EH (cell line): ENCODE measurements around the gene RAVER2.
"Not testable (repeated sequence)": the region's sequence is repeated elsewhere in the genome, so short reads cannot be mapped to it uniquely, and the experiment has no call there.

ENCODE experiments used
- DNase-seq: peaks from one replicate; pipeline ENCODE4 v3.0.0-alpha.2; 2015; ENCODE audit warnings: low read depth

Gene RAVER2

DNA sequence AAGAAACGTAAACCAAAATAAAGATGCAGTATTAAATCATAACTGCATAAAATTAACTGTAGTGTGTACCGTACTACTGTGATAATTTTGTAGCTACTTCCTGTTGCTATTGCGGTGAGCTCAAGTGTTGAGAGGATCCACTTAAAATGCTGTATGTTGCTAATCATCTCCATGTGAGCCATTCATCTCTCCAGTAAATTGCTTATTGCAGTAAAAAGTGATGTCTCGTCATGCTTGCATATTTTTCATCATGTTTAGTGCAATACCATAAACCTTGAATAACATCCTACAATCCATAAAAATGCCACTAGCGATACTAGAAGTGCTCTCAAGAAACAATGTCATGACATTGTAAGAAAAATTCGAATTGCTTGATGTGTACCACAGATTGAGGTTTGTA lies 66.3 kb downstream of the RAVER2 start:
- no peak for DNase-seq

DNA sequence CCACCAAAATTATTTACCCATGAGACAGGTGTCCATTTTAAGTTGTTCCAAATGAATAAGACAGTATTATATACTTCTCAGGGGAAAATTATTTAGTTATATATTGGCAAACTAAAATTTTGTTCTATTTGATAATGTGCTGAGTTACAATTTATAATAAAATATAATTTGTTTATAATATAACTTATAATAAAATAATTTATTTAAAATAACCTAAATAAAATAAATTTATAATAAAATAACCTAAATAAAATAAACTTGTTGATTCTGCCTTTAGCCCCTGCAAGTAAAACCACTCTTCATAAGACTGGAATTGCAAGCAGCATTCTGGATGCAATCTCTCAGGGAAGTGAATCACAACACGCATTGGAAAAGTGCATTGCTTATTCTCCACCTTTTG lies 69.6 kb downstream of the RAVER2 start:
- no peak for DNase-seq

GRCh38 chr1:64817364-64817763 lies 72.5 kb downstream of the RAVER2 start:
- DNase-seq, result not testable (repeated sequence)

- not testable (repeated sequence) for DNase-seq
Observed at GRCh38 chr1:64820572-64820971, 75.7 kb downstream of the RAVER2 start.

- DNase-seq, result peak; percentile 36
Observed at GRCh38 chr1:64822621-64823020, 77.7 kb downstream of the RAVER2 start.

DNA sequence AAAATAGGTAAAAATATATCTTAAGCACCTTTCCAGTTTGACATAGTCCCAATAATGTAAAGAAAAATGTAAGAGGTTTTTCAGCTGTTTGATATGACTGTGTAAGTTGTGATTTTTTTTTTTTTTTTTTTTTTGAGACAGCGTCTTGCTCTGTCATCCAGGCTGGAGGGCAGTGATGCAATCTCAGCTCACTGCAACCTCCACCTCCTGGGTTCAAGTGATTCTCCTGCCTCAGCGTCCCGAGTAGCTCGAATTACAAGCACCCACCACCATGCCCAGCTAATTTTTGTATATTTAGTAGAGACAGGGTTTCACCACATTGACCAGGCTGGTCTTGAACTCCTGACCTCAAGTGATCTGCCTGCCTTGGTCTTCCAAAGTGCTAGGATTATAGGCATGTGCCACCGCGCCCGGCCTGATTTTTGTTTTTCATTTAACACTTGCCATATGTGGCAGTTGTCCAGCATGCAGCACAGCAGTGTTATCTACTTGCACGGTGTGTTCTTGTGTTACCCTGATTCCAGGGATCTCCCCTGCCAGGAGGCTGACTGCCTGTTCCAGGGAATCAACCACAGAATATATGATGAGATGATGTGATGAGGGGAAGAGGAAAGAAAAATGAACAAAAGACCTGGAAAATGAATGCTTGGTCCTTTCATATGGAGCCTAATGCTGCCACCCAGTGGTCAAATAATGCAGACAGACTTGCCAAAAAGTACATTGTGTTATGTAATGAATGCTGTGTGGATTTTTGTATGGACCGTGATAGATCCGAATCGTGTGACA lies 79.0 kb downstream of the RAVER2 start:
- DNase-seq, result peak; percentile 73

GRCh38 chr1:64826991-64827390 lies 82.1 kb downstream of the RAVER2 start:
- DNase-seq, result no peak

- DNase-seq, result no peak
Observed at GRCh38 chr1:64828829-64829228, 84.0 kb downstream of the RAVER2 start.

- DNase-seq, result peak; percentile 16
Observed at GRCh38 chr1:64829411-64830029, 84.6 kb downstream of the RAVER2 start.

DNA sequence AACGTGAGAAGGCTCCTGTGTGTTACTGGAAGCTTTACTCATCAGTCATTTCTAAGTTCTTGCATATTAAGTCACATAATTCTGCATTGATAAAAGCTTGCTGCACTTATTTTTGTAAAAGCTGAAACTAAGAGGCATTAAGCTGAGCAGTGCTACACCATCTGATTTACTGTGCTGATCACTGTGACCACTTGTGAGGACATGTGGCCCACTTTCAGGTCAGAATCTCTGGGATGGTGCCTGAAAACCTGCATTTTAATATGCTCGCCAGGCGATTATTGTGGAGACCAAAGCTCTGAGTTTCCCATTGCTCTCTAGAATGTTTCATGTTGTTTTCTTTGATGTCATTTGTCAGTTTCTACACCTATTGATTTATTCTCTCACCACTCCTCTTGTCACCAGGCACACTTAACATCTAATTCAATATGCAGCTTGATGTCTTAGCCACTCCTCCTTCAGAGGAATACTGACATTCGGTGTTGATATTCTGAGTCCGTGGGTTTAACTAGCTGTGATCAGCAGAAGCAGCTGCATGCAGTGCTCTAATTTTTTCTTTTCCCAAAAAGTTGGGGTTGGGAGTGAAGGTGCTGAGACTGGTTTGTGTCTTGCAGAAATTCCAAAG lies 85.3 kb downstream of the RAVER2 start:
- DNase-seq, result no peak

DNA sequence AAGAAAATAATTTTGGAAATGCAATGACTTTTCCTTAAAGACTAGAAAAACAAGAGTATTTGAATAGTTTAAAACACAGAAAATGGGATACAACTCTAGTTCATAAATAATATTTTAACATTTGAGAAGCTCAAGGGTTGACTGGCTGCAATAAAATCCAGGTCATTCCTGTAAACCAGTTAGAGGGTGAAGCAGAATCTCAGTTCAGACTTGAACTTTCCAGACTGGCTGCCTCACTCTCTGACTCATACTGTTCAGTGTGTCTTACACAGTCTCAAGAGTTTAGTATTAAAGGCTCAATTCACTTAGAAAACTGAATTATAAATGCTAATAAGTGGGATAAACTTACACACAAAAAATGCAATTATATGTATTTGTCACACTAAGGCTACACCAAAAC lies 89.9 kb downstream of the RAVER2 start:
- peak; percentile 49 for DNase-seq

DNA sequence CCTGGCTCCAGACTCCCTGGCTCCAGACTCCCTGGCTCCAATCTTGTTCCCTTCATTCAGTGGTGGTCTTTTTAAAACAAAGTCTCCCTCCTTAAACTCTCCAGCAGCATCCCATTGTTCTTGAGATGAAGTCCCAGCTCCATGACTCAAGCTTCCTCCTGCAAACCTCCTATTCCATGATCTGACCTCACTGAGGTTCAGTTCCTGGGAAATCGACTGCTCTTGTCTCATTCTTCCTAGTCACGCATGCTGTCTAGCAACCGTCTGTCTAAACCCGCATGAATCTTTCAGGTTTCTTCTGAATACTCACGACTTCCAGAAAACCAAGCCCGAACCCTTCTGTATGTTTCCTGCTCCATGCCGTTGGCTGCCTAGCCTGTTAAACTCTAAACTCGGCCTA lies 91.9 kb downstream of the RAVER2 start:
- no peak for DNase-seq

- DNase-seq, result no peak
Observed at GRCh38 chr1:64838486-64838885, 93.6 kb downstream of the RAVER2 start.

DNA sequence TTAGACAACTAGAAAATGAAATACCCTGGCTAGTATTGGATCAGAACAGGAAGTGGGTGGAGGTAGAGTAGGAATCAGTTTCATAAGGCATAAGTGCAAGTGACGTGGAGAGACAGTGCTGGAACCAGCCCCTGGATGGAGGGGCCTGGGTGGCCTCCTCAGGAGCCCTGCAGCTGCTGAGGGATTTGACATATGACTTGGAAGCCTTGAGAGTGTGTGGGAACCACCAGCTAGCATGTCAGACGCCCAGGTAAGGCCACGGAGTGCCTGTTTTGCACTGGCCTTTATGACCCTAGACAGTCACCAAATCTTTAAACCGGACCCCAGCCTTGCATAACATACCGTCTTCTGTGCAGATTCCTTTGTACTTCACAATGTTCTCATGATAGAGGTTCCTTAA lies 94.4 kb downstream of the RAVER2 start:
- DNase-seq, result no peak

GRCh38 chr1:64839732-64840405 lies 95.0 kb downstream of the RAVER2 start:
- no peak for DNase-seq

- DNase-seq, result no peak
Observed at GRCh38 chr1:64841330-64842065, 96.6 kb downstream of the RAVER2 start.

DNA sequence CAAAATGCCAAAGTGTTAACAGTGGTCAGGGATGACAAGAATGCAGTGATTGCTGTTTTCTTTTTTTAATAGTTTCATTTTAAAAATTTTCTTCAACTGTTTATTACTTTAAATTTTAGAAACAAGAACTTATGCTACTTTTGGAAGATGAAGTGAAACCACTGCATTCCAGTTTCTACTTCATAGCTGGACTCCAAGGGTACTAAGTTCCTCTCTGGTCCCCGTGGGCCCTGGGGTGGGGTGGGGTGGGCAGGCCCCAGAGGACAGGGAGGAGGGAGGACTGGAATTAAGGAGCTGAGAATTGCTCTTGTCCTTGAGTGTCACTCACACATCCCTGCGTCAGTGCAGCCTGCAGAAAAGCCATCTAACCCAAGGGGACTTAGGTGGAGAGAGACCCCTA lies 97.3 kb downstream of the RAVER2 start:
- no peak for DNase-seq

DNA sequence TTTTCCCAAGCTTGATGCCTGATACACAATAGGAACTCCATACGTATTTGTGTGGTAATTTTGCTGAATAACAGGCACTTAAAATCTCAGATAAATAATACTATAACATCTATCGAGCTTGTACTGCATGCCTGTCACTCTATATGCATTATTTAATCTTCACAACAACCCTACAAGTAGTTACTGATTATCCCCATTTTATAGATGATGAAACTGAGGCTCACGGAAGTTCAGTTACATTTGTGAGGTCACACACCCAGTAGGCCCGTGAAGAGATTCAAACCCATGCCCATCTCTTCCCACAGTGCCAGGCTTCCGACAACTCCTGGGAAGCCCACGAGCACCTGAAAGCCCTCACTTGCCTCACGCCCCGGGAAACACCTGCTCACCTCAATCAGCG lies 98.8 kb downstream of the RAVER2 start:
- DNase-seq, result no peak

- DNase-seq, result no peak
Observed at GRCh38 chr1:64844175-64844574, 99.3 kb downstream of the RAVER2 start.

DNA sequence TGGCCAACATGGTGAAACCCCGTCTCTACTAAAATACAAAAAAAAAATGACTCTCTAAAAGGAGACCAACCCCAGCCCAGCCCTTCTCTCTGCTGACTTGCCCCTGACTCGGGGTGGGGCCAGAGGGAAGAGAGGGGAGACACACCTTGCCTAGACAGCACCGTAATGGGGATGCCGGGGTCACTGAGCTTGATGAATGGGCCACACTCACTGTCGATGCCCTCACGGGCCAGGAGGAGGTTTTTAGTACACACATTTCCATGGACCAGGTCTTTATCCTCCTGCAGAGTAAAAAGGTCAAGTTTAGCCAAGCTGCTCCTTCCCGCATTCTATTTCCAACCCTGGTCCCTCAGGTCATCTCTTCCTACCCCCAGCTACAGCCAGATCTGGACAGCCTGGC lies 99.7 kb downstream of the RAVER2 start:
- DNase-seq, result no peak

- no peak for DNase-seq
Observed at GRCh38 chr1:64845831-64846425, 101.1 kb downstream of the RAVER2 start.
